Heart left ventricle (tissue), 16 donors: ENCODE data around the gene PRMT9. TPM values are rescaled to one million over a fixed set of nuclear protein-coding genes. Genes with fewer than 3 reads are reported as not detected.
A peak's percentile ranks its signal among the peaks of the same experiment; 100 is the strongest.

Experiments used
- ATAC-seq, 4 donors: fragments of 200-7000 bp; cut with Tn5 transposase; one replicate each; pipeline ENCODE4 v1.9.1; 2020 to 2022; ENCODE audit warnings: moderate library complexity in 4 of 4, mild to moderate bottlenecking in 3 of 4, moderate number of reproducible peaks in 1 of 4
- DNase-seq, 5 donors: peaks; one replicate each; pipeline ENCODE4 v3.0.0-alpha.2; 2020
- H3K27ac ChIP-seq, 12 donors: fragments of 200-600 bp; sonication (generic) in 4 of 12; one replicate each; pipeline versions ENCODE4 v1.5.0 to v1.8.0; 2016 to 2022; ENCODE audit warnings: mild to moderate bottlenecking in 2 of 12
- H3K27me3 ChIP-seq, 9 donors: fragments of 200-600 bp; sonication (generic) in 2 of 9; one replicate each; pipeline versions ENCODE4 v1.5.1 to v1.8.0; 2016 to 2022; ENCODE audit warnings: mild to moderate bottlenecking in 3 of 9
- H3K36me3 ChIP-seq, 9 donors: fragments of 200-600 bp; sonication (generic) in 2 of 9; one replicate each; pipeline versions ENCODE4 v1.5.0 to v1.8.0; 2018 to 2022; ENCODE audit warnings: mild to moderate bottlenecking in 2 of 9
- H3K4me1 ChIP-seq, 12 donors: fragments of 200-600 bp; sonication (generic) in 4 of 12; one replicate each; pipeline versions ENCODE4 v1.5.0 to v1.8.0; 2016 to 2022; ENCODE audit warnings: mild to moderate bottlenecking in 3 of 12
- H3K4me3 ChIP-seq, 12 donors: fragments of 200-600 bp; sonication (generic) in 4 of 12; one replicate each; pipeline versions ENCODE4 v1.5.0 to v1.8.0; 2017 to 2022; ENCODE audit warnings: mild to moderate bottlenecking in 9 of 12, moderate library complexity in 4 of 12
- H3K9me3 ChIP-seq, 12 donors: fragments of 200-600 bp; sonication (generic) in 4 of 12; one replicate each; pipeline versions ENCODE4 v1.5.0 to v1.8.0; 2016 to 2022; ENCODE audit warnings: mild to moderate bottlenecking in 1 of 12
- POLR2A ChIP-seq, 2 donors: fragments of 450-650 bp; IDR thresholded peaks; one replicate each; pipeline ENCODE4 v1.6.1; 2017; ENCODE audit warnings: antibody characterized with exemption in 2 of 2, mild to moderate bottlenecking in 2 of 2, moderate library complexity in 2 of 2
- WGBS, 4 donors: extraction: QIAGEN DNeasy Blood & Tissue Kit in 2 of 4; methylation state at CpG; one replicate each; pipeline versions ENCODE4 v1.1.5 to v1.1.7; 2013 to 2018; 5-methylcytosine and 5-hydroxymethylcytosine counted together
- intact Hi-C, 10 donors: fragments of 100-400 bp; cut with DNase I; formaldehyde crosslinking; loops; one replicate each; pipeline versions ENCODE4 v1.11.1 to v1.14.2; 2022
- polyA plus RNA-seq, 2 donors: library from polyadenylated mRNA; stranded (reverse); fragments of 200-250 nt; gene quantifications; one replicate each; pipeline ENCODE4 v1.2.3, GENCODE V29; 2013
- total RNA-seq, 9 donors: library from RNA; depleted of rRNA in 2 of 9; stranded (reverse); fragments of >200 nt in 2 of 9; fragmentation: NEBNext Ultra II Directional in 3 of 9; extraction: Animal tissue kit (Norgen Biotek cat#: 25700) in 3 of 9; gene quantifications; one replicate each; pipeline versions ENCODE4 v1.1.0 to v1.2.4, GENCODE V29; 2016 to 2023
- TF ChIP-seq, protein P1 (sequence below), 12 donors: fragments of 200-600 bp; sonication (generic) in 4 of 12; IDR thresholded peaks; one replicate each; pipeline versions ENCODE4 v1.5.0 to v1.8.0; 2018 to 2022; ENCODE audit warnings: antibody characterized with exemption in 12 of 12, mild to moderate bottlenecking in 5 of 12
- donor health status: ischemic (EF 13 %, LVEDD 7.1; RV severe dilation, severe dysfunction).
- donor health status: healthy with polysubstance abuse.
- donor health status: DM: no; HTN: yes; CAD: no.
- donor health status: DM: no; HTN: no; CAD: no.
- donor health status: ischemic (EF 25% LVEDD 6.9; RV normal size, moderate dysfunction).
- donor health status: ischemic (EF 25% LVEDD 5.7; RV mildly dilated, moderate dysfunction).
- donor health status: healthy.
- donor health status: DM: yes; HTN: yes; CAD: no.
- donor health status: ischemic (EF 35%, LVEDD 5.7; RV mildly dilated, moderate dysfunction).
- donor health status: nonischemic (EF 11% LVEDD 7.7; RV severe dilation, severe dysfunction).
- donor health status: DM: yes; HTN: yes; CAD: no.
- donor health status: PGD.
- donor health status: ischemic (EF 29% LVEDD 5.4; RV normal size, mild dysfunction).
- donor health status: nonischemic (EF 23%, LVEDD 6.1; RV moderate dilation, normal function).

PRMT9 gene
- total and polyA plus RNA-seq, 11 donors = 3.0 to 9.1 (median 5.2) TPM

DNA sequence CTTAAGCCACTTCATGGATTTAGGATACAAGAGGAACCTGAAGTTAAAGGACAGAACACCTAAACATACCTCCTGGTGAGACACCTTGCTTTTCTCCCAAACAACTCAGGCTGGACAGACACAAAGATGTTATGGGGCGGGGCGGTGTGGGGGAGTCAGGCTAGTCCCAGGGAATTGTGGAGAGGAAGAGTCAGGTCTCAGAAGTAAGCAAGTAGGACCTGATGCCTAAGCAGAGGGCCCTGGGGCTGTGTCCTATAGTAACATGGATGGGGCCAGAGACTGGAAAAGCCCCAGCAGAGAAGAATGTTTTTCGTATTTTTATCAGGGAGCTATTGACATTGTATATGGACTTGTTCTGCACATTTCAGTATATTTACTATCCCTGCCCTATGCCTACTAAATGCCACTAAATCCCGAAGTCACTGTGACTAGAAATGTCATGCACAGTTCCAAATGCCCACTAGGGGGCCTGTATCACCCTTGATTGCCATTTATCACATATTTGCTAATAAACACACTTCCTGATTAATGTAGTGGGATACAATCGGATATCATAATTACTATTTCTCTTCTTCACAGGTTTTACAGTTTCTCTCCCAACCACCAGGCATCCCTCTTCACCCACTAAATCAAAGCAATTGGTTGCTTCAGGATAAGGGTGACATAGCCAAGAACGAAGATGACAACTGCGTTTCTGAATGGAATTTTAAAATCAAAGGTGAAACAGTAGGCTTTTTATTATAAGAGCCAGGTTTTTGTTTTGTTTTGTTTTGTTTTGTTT lies 24.1 kb upstream of the PRMT9 start:
- ATAC-seq = peak; percentile 45 to 75 (median 74)
- intact Hi-C loops = loop anchor here (1.0 to 2.0 kb wide), 3 partner anchors 158 to 159 kb away; no protein-coding TSS in a partner anchor
- DNase-seq = peak in 4 of 5 donors; percentile 34 to 57 (median 46)

DNA sequence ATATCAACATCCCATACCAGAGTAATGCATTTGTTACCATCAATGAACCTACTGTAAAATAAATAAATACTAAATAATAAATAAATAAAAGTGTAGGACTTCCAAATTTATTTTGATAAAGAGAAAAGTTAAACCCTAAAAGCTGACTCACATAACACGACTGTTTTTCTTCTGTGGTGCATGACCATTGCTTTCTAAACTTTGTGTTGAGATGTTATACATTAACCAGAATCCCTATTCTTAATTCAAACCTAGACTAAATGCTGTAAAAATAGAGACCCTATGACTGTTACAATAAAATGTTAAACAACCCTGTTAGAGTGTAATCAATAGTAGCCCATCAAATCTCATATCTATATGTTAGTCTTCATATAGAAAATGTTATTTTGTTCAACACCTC lies 20.9 kb upstream of the PRMT9 start:
- no peak overlapping the region for H3K27ac ChIP-seq
- WGBS, 4 donors = 83 to 87% (median 85%) methylated on average over 1 of the region's 1 CpG
- H3K36me3 ChIP-seq = no peaks in the 10 kb centered on the region
- TF ChIP-seq POLR2A (IDR thresholded peaks at IDR 0.05) = no peak
- TF ChIP-seq, protein P1, sequence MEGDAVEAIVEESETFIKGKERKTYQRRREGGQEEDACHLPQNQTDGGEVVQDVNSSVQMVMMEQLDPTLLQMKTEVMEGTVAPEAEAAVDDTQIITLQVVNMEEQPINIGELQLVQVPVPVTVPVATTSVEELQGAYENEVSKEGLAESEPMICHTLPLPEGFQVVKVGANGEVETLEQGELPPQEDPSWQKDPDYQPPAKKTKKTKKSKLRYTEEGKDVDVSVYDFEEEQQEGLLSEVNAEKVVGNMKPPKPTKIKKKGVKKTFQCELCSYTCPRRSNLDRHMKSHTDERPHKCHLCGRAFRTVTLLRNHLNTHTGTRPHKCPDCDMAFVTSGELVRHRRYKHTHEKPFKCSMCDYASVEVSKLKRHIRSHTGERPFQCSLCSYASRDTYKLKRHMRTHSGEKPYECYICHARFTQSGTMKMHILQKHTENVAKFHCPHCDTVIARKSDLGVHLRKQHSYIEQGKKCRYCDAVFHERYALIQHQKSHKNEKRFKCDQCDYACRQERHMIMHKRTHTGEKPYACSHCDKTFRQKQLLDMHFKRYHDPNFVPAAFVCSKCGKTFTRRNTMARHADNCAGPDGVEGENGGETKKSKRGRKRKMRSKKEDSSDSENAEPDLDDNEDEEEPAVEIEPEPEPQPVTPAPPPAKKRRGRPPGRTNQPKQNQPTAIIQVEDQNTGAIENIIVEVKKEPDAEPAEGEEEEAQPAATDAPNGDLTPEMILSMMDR (IDR thresholded peaks at IDR 0.05) = no peak
- no peak for ATAC-seq
- H3K27me3 ChIP-seq = no peaks in the 10 kb centered on the region
- H3K9me3 ChIP-seq = peaks cover 0 to 9% (median 0%) of the 10 kb centered on the region in 12 donors
- DNase-seq = no peak
- peaks cover 0 to 7% (median 0%) of the 10 kb centered on the region in 12 donors for H3K4me1 ChIP-seq
- H3K4me3 ChIP-seq = no peak overlapping the region
- intact Hi-C loops = no loop called here

More for the DNA sequence above, 24.1 kb upstream of the PRMT9 start:
- TF ChIP-seq POLR2A (IDR thresholded peaks at IDR 0.05) = no peak
- TF ChIP-seq, protein P1 (IDR thresholded peaks at IDR 0.05) = peak; percentile 78 to 95 (median 86)
- Histone ChIP-seq H3K4me1 (peaks cover 0 to 7% (median 0%) of the 10 kb centered on the region in 12 donors), H3K4me3 (peak overlapping the region in 7 of 12 donors; percentile 3 to 31 (median 11)), H3K9me3 (no peaks in the 10 kb centered on the region), H3K27me3 (no peaks in the 10 kb centered on the region), H3K27ac (no peak overlapping the region), H3K36me3 (no peaks in the 10 kb centered on the region)
- 27 to 35% (median 31%) methylated on average over 7 of the region's 7 CpGs for WGBS, 4 donors

DNA sequence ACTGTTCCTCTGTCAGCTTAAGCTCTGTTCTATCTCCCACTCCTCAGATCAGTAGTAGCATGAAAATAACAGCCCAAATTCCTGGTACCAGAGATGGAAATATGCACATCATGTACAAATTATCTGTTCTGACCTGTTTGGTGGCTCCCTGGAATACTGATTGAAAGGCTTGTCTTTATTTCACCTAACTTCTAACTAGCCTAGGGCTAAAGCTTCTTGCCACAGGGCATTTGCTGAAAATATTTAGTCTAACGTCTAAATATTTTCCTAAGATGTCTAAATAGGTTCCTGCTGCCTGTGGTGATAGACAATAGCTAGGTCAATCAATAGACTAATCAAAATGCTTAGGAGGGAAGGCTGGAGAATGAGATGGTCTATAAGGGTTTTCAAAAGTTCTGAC lies 12.9 kb upstream of the PRMT9 start:
- no peak for DNase-seq
- TF ChIP-seq POLR2A (IDR thresholded peaks at IDR 0.05) = no peak
- TF ChIP-seq, protein P1 (IDR thresholded peaks at IDR 0.05) = no peak
- no peak overlapping the region for H3K4me3 ChIP-seq

DNA sequence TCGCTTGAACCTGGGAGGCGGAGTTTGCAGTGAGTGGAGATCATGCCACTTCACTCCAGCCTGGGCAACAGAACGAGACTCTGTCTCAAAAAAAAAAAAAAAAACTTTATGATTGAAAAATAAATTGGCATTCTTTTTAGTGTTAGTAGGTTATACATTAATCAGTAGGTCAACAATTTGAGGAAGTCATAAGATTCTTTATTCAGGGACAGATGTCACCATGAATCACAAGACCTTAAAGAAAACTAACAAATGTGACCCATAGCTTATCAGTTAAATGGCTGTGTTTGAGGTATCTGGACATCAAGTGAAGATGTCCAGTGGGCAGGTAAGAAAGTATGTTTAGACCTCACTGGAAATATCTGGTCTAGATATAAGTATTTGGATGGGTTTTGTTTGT lies 9.3 kb upstream of the PRMT9 start:
- TF ChIP-seq, protein P1 (IDR thresholded peaks at IDR 0.05) = no peak
- TF ChIP-seq POLR2A (IDR thresholded peaks at IDR 0.05) = no peak
- Histone ChIP-seq H3K27ac (no peak overlapping the region), H3K4me1 (no peaks in the 10 kb centered on the region), H3K9me3 (no peaks in the 10 kb centered on the region), H3K4me3 (no peak overlapping the region), H3K36me3 (no peaks in the 10 kb centered on the region), H3K27me3 (no peaks in the 10 kb centered on the region)
- 87 to 91% (median 91%) methylated on average over 3 of the region's 3 CpGs for WGBS, 4 donors
- intact Hi-C loops = no loop called here
- DNase-seq (no peak), ATAC-seq (no peak)

More for the DNA sequence above, 12.9 kb upstream of the PRMT9 start:
- Histone ChIP-seq H3K4me1 (no peaks in the 10 kb centered on the region), H3K27ac (no peak overlapping the region), H3K27me3 (no peaks in the 10 kb centered on the region), H3K36me3 (no peaks in the 10 kb centered on the region), H3K9me3 (peaks cover 0 to 20% (median 3%) of the 10 kb centered on the region in 12 donors)
- intact Hi-C loops = no loop called here
- 61 to 83% (median 70%) methylated on average over 1 of the region's 1 CpG for WGBS, 4 donors
- ATAC-seq = no peak
